ENCODE results near the gene TBC1D24.
"Not testable (repeated sequence)": the region's sequence is repeated elsewhere in the genome, so short reads cannot be mapped to it uniquely, and the experiment has no call there.

Gene TBC1D24

DNA sequence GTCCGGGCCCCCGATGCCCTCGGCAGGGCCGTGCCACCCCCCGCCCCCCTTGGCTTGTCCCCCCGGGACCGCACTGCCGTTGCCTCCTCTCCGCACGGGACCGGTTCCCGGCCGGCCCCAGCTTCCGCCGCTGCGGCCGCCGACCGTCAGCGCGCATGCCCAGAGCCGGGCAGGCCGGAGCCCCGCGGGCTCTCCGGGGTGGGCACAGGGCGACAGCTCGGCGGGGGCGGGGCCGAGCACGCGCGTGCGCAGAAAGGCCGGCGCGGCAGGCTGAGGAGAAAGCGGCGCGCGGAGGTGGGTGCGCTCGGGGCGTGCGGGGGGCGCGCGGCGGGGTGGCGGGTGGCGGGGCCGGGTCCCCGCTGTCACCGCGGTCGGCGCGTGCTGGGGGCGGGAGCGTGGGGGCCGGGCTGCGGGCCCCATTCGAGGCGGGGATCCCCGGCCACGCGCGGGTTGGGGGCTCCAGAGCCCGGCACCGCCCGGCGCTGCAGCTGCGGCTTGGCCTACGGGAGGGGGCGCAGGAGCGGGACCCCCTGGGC, at the start of gene TBC1D24:
Gene TBC1D24 (plus strand): TSS at position 251 of the 536 bp plus-strand sequence. CDS start 21,022 bp downstream, outside the sequence.
- DNase-seq, result peak in 1 of 2 experiments; percentile 91

DNA sequence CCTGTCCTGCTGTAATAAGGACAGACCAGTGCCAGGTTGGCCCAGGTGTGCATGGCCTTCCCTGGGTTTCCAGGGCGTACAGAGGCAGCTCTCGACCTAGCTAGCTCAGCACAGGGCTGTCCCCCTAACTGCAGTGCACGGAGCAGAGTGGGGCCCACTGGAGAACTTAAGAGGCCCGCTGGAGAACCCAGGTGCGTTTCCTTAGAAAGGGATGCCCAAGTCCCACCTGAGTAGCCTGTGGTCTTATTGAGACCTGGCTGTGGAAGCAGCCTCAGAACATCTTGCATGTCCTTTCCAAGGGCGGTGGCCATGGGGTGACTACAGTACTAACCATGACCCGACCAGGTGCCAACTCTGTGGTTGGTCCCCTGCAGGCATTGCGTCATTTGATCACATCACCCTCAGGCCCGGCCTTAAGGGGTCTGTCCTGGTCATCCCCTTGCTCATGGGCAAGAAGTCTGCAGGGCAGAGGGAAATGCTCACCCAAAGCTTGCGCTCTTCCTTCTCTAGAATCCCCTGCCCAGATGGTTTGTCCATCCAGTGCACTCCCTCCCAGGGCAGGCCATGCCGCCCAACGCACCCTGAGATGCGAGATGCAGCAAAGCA, 49.0 kb upstream of the TBC1D24 start:
- DNase-seq, result no peak

DNA sequence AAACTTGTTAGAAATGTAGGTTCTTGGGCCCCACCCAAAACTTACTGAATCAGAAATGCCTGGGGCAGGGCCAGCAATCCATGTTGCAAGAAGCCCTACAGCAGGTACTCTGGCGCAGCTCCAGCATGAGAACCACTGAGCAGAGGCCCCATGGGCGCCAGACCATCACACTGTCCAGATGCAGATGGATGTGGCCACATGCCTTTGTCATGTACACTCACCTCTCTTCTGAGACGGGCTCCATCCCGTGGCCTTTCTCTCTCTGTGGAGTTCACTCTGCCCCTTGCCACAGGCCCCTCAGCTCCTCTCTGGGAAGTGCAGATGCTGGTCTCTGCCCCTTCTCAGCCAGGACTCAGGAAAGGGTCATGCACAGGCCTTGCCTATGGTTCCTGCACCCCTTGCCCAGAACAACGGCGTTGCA, 48.0 kb upstream of the TBC1D24 start:
- peak in 1 of 2 experiments; percentile 7 for DNase-seq

DNA sequence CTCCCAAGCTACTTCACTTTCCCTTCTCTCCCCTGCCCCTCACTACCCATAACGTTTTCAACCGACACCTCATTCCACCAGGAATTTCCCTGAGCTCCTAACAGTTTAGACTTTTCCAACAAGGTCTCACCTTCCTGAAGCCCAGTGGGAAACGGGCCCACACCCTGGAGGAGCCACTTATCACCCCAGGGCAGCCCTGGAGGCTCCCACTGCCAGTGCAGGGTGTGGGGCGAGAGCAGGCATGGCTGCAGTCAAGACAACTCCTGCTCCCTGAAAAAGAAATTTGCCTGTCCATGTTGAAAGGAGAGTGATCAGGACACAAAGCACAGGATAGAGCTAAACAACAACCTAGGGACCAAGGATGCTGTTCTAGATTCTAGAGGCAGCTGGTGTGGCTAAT, 47.4 kb upstream of the TBC1D24 start:
- DNase-seq, result no peak

DNA sequence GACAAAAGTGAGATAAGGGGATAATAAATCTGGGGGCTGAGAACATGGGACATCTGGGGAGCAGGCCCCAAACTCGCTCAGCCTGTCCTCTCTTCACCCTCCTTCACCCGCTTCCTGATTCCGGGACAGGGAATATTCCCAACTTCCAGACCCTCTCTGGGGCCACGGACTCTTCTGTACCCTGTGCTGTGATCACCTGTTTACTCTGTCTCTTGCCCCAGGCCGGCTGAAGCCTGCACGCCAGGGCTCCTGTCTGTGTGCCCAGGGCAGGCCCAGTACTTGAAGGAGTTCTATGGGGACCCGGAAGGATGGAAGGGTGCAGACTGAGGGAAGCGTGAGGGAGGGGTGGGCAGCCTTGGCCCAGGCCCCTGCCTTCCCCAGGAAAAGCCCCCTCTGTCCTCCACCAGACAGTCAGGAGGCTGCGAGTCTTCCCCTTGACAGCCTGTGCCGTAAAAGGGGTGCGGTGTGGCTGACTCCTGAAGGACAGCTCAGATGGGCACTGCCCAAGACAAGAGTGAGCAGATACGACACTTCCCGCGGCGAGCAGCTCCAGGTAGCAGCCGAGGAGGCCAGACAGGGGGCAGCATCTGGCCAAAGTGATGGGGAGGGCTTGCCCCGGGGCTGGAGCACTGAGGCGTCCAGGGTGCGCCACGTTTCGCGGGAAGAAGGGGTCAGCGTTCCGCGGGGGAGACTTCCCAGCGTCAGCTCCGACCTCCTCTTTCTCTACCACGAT, 46.7 kb upstream of the TBC1D24 start:
- DNase-seq, result no peak

DNA sequence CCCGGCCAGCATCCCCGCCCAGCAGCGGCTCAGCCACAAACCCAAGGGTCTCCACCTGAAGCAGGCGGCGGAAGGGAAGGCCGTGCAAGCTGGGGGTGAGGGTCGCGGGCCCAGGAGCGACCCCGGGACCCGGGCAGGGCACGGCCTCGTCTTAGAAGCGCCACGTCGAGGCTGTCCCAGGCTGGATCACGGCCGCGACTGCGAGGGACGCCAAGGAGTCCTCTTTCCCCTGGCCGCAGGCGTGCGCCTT, 46.2 kb upstream of the TBC1D24 start:
- no peak for DNase-seq

DNA sequence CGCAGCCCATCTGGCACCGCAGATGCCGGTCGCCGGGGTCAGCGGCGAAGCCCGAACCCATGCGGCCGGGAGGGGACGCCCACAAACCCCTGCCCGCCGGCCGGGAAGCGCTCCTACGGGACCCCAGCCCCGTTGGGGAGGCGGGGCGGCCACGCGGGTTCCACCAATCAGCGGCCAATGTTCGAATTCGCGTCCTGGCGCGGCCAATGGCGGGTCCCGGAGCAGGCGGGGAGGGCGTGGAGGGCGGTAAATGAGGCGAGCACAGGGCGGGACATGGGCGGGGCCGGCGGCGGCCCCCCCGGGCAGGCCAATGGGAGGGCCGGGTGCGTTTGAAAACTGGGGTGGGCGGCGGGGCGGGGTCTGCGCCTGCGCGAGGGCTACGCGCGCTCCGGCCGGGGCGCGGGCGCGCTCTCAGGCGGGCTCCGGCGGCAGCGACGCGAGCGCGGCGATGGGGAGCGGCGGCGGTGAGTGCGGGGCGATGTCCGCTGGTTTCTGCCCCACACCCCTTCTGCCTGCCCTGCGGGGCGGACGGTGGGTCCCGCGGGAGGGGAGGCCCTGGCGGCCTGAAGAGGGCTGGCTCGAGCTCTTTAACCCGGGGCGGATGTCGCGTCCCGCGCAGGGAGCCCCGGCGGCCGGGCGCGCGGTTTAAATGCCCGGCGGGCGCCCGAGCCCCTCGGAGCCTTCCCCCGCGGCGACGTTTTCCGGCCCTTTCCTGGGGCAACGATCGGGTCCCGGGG, 45.7 kb upstream of the TBC1D24 start, which contains the start of gene CCNF:
Gene CCNF (plus strand): TSS at position 414 of the 737 bp plus-strand sequence. CDS start 35 bp downstream, at position 449.
- peak; percentile 88 to 97 for DNase-seq

DNA sequence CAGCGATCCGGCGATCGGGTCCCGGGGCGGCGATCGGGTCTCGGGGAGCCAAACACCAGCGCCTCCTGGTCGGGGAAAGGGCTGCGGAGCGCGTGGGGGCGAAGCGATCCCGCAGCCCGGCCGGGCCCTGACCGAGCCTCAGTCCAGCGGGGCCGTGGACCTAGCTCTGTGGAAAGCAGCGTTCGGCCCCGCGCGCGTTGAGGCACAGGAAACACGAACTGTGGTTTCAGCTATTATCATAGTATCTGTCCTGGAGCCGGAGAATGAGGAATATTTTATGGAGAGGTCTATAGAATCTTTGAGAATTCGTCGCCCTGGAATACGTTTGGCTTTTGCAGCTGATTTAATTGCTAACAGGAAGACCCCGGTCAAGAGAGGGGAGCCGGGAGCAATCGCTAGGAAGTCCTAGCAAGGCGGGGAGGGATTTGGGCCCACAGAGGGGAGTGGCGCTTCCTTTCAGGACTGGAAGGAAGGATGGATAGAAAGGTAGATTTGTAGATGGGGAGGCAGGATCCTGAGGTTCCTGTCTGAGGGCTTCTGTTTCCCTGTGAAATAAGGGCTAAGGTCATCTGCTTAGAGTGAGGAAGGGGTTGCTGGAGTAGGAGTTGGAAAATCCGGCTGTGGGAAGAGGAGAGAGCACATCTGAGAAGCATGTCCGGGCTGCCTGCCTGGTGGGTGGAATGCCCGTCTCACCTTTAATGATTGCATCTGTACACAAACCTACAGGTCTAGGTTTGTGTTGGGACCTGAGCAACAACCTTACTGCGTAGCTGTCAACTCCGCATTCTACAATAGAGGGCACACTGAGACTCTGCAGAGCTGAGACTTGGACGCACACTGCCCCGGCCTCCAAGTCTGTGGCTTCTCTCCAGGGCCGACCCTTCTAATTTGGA, 44.9 kb upstream of the TBC1D24 start:
- DNase-seq, result peak in 1 of 2 experiments; percentile 23

DNA sequence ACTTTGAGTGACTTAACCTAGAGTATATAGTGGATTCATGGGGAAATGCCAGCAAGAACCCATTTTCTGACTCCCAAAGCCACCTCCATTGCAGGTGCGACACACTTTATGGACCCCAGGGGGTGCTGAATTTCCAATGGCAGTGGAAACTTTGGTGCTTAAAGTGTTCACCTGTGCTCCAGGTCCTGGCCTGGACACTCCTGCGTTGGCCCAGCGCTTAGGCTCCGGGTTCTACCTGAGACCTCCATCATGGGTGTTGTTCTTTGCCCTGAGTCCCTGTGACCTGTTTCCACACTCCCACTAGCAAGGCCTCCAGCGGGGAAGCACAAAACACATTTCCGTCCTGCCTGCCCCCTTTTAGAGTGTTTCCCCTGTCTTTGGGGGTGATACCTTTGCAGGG, 42.6 kb upstream of the TBC1D24 start:
- no peak for DNase-seq

DNA sequence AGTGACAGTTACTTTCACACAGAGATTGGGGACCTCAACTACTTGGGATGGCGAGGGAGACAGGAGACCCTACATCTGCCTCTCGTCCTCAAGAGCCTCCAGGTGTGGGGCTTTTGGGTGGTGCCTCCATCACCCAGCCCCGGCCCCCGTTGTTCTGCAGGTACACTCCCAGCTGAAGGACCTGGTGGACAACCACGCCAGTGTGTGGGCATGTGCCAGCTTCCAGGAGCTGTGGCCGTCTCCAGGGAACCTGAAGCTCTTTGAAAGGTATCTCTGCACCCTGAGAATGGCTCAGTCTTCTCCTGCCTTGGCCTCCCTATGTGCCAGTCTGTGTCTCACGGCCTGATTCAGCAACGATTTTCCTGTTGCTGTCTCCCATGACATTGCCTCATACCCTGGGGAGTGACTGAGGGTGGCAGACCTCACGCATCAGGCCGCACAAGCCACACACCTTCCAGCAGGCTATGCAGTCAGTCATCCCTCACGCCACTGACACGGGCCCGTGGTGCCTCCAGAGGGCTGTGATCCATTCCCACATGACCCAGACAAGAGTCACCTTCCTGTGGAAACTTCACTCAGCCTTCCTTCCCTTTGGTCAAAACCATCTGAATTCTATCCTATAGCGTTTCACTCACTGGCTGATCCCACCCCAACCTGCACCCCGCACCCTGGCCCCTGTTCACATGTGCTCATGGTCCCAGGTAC, 42.0 kb upstream of the TBC1D24 start:
- DNase-seq, result no peak

DNA sequence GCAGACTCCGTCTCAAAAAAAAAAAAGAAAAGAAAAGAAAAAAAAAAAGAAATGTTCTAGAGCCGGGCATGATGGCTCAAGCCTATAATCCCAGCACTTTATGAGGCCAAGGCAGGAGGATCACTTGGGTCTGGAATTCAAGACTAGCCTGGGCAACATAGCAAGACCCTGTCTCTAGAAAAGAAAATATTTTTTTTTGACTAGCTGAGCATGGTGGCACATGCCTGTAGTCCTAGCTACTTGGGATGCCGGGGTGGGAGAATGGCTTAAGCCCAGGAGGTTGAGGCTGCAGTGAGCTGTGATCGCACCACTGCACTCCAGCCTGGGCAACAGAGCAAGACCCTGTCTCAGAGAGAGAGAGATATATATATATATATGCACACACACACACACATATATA, 39.7 kb upstream of the TBC1D24 start:
- not testable (repeated sequence) for DNase-seq

DNA sequence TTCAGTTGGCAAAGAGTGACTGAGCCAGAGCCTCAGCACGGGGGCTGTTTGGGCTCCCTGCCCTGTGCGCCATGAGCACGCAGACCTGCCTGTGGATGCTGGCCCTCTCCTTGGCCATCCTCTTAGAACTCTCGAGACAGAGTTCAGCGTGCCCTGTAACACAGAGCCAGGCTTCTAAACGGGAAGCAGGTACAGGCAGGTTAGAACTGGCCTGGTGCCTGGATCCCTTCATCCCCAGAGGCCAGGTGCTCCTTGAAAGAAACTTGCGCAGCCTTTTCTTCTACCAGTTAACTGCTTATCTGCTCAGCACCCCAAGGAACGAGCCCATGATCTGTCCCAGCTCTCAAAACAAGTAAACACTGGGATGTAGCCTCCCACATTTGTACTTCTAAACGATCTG, 38.8 kb upstream of the TBC1D24 start:
- no peak for DNase-seq

DNA sequence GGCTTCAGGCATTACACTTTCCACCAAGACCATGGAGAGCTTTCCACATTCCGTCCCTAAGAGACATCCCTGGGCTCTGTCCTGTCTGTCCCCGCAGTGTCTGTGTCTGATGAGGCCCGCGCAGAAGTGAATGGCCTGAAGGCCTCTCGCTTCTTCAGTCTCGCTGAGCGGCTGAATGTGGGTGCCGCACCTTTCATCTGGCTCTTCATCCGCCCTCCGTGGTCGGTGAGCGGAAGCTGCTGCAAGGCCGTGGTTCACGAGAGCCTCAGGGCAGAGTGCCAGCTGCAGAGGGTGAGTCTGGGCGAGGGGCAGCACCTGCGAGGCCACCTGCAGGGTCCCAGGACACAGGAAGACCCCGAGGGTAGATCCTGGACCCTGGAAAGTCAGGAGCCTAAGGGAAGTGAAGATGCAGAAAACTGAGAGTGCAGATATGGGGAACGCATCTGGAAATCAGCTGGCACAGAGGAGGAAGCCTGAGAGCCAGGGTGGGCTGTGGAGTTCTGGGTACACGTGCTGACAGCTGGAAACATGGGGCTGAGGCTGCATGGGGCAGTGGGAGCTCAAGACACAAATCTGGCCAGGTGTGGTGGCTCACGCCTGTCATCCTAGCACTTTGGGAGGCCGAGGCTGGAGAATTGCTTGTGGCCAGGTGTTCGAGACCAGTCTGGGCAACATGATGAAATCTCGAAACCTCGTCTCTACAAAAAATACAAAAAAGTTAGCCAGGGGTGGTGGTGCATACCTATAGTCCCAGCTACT, 37.7 kb upstream of the TBC1D24 start:
- DNase-seq, result no peak

DNA sequence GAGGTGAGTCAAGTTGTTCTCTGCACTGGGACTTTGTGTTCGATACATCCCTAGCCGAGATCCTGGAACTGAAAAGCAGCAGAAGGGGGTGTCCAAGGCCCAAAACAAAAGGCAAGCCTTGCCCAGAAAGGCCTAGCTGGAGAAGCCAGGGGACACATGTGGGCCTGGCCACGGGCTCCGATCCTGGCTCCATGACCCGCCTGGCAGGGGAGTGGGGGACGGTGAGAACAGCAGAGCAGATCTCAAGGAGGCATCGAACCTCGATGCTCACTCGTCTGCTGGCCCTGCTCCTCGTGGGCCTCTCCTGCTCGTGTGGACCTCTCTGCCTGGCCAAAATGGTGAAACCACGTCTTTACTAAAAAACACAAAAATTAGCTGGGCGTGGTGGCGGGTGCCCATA, 36.8 kb upstream of the TBC1D24 start:
- DNase-seq, result no peak

DNA sequence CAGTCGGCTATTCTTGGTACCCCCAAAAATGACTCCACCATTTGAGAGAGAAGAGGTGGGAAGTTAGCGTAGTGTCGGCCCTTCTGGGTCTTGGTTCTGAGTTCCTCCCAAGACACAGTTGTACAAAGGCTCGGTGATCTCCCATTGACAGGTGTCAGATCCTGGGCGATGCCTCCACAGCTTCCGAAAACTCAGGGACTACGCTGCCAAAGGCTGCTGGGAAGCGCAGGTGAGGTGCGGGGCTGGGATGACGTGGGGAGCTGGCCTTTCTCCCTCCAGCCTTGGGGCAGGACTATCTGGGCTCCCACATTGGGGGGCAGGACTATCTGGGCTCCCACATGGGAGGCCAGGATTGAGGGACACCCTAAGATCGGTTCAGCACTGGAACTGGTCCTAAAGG, 35.3 kb upstream of the TBC1D24 start:
- DNase-seq, result no peak

DNA sequence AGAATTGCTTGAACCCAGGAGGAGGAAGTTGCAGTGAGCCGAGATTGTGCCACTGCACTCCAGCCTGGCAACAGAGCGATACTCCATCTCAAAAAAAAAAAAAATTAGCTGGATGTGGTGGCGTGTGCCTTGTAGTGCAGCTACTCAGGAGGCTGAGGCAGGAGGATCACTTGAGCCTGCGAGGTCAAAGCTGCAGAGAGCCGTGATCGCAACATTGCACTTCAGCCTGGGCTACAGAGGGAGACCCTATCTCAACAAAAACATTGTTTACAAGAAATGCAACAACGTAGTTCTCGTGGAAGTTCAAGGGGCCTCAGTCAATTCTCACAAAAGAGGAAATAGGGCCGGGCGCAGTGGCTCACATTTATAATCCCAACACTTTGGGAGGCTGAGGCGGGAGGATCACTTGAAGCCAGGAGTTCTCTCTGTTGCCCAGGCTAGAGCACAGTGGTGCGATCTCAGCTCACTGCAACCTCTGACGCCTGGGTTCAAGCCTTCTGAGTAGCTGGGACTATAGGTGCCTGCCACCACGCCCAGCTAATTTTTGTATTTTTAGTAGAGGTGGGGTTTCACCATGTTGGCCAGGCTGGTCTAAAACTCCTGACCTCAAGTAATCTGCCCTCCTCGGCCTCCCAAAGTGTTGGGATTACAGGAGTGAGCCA, 33.7 kb upstream of the TBC1D24 start:
- DNase-seq, result not testable (repeated sequence)

DNA sequence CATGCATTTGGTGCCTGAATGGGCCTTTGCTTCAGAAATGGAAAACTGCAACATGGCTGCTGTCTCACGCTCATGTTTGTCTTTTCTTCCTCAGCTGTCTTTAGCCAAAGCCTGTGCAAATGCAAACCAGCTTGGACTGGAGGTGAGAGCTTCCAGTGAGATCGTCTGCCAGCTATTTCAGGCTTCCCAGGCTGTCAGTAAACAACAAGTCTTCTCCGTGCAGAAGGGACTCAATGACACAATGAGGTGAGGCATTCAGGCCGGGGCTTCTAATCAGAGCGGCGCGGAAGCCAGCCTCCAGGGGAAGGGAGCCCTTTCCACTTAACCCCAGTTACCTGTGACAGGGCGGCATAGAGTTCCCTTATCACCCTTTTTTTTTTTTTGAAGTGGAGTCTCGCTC, 31.4 kb upstream of the TBC1D24 start:
- DNase-seq, result no peak

DNA sequence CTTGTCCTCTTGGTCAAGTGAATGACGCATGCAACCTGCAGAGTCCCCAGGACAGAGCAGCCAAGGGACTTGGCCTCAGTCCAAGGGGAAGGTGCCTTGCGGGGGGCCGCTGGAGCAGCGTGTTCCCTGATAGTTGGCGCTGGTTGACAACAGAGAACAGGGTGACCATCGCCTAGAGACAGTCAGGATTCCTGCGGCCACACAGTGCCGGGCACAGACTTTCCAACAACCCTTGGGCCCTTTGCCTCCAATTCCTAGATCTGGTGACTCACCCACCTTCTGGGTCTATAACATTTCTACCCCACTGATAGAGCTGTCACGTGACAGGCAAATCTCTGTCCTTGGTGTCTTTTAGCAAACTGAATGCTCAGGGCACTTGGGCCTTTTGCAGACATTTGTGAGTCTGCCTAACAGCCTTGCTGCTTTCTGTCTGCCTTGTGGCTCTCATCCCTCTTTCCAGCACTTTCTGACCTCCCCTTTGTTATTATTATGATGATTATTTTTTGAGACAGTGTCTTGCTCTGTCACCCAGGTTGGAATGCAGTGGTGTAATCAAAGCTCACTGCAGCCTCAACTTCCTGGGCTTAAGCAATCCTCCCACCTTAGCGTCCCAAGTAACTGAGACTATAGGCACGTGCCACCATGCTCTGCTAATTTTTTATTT, 26.9 kb upstream of the TBC1D24 start:
- DNase-seq, result no peak

DNA sequence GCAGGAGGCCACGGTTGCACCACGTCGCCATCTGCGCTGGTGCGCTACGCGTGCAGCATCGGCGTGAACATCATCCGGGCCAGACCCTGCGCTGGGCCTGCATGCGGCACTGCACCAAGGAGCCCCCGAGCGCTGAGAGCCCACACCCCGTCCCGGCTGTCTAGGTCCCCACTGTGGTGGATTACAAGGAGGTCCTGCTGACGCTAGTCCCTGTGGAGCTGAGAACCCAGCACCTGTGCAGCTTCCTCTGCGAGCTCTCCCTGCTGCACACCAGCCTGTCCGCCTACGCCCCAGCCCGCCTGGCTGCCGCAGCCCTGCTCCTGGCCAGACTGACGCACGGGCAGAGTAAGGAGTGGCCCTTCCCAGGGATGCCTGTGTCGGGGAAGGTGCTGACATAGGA, 25.8 kb upstream of the TBC1D24 start:
- DNase-seq, result no peak

DNA sequence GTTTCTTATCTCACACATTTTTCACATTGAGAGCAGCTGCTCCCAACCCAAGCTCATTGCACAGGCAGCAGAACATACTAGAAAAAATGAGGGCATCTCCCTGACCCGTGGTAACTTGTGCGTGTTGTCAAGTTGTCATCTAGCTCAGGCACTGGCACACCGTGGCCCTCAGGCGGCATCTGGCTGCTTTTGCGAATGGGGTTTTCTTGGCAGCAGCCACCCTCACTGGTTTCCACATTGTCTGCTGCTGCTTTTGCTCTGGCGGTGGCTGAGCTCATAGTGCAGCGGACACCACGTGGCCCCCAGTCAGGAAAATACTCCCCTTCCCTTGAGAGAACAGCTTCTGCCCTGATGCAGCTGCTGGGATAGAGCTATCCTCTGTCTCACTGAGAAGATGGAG, 24.4 kb upstream of the TBC1D24 start:
- no peak for DNase-seq

All from NCI-H446 (cell line).